Measurements from ENCODE around the gene TRABD2A. TPM values are rescaled to one million over a fixed set of nuclear protein-coding genes. Genes with fewer than 3 reads are reported as not detected.
A peak's percentile ranks its signal among the peaks of the same experiment; 100 is the strongest.
"Not testable (repeated sequence)": the region's sequence is repeated elsewhere in the genome, so short reads cannot be mapped to it uniquely, and the experiment has no call there.

The TRABD2A gene
- total RNA-seq (2014; rRNA removed), result 9.7 and 14.8 TPM in 2 replicates
- polyA plus RNA-seq (2012), result 1.1 TPM

DNA sequence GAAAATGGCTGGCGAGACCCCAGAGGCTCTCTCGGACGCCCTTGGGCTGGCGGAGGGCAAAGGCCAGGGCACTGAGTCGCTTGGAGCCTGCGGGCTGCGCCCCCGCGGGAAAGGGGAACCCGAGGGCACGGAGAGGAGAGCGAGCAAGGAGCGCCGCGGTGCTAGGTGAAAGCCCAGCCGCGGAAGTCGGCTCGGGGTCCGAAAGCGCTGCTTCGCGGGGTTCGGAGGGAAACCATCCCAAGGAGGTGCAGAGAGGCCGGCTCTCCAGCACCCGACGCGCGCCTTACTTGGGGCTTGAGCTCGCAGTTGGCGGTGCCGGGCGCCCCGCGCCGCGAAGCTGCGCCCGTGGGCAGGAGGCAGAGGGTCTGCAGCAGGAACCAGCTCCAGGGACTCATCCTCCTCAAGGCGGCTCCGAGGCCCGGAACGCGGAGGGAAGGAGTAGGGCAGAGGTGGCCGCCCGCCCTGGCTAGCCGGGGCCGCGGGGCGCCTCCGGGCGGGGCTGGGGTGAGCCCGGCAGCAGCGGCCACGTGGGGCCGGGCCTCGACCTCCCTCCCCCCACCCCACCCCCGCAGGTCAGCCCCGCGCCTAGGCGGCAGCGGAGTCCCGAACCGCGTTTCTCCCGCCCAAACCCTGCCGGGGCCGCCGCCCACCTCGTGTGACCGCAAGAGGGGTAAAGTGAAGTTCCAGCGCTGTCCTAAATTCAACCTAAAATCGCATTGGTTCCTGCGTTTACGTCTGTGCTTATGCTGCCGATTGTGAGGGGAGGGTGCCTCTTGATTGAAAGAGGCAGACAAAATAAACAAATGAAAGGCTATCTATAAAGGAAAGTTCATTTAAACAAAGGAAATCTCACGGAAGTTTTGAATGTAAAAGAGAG, at the start of gene TRABD2A:
Gene TRABD2A (minus strand): TSS at position 440 of the 877 bp plus-strand sequence. CDS start 45 bp downstream, at position 395.
- DNase-seq (ENCODE audit: low read depth), result peak; percentile 44

GRCh38 chr2:84927275-84927627, 46.4 kb upstream of the TRABD2A start:
- DNase-seq (ENCODE audit: low read depth), result no peak

DNA sequence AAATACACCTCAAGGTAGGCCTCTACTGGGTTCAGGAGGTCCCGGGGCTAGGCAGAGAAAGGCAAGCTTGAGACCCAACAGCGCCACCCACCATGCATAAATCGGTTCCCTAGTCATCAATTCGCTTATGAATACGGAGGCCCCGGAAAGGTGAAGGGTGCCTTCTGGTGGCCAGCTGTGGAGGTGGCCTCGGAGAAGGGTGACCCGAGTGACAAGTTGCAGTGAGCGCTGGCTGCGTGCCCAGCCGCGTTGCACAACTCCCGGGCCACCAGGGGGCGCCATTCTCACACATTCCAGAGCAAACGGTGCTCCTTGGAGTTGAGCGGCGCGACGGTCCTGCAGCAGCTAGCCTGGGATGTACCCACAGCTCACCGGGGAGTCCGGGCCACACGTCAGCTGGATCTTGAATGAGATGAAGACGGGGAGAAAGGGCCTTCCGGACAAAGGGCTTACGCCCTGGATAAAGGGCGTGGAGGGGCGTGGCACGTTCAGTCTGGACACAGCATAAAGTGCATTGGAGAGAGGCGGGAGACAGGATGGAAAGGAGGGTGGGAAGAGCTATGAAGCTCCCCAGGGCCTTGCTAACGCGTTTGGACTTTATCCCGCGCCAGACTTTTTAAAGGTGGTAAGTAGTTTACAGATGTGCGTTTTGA, 45.0 kb upstream of the TRABD2A start:
- DNase-seq (ENCODE audit: low read depth), result peak; percentile 93

DNA sequence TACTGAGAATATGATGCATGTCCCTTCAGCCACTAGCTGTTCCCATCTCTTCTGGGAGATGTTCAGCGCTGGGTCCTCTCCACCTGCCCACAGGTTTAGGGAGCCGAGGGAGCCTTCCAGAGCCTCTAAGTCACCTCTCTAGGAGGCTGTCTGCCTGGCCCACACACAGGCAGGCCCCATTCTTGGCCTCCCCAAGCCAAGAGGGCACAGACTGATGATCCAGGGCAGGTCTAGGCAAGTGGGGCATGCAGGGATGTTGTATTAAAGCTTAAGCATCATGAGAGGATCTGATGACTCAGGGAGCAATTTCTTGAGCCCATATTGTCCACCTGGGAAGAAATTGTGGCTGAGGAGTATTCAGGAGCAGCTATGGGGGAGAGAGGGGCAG, 44.4 kb upstream of the TRABD2A start:
- DNase-seq (ENCODE audit: low read depth), result no peak

DNA sequence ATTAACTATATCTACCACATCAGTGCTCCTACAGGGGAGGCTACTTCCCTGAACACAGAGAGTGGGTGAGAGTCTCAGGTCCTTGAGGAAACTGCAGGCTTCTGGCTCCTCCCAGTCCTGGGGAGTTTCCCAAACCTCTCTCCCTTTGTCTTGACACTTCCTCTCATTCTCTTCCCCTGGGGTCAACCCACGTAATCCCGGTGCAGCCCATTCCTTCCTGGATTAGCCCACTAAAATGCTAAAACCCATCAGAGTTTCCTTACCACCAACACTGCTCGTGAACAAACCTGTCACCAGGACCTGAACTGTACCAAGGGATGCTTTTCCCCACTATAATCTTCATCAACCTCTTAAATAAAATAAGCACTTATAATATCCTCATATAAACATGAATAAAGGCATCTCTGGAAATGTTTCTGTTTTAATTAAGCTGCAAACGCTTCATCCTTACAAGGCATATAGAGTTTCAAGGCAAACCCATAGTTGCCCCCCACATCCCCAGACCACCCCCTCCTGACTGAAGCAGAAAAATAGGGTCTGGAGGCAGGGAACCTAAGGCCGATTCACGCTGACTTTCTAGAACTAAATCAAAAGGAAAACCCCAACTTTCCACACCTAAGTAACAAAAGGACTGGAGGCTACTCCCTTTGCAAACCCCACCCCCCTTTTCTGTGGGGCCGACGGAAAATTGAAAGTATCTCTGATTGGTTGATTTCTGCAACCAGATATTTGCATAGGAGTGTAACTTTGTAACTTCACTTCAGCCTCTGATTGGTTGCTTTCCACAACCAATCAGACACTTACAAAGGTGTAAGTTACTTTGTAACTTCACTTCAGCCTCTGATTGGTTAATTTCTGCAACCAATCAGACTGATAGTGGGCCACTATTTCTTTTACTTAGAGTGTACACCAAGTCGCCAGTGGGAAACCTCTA, 43.6 kb upstream of the TRABD2A start:
- DNase-seq (ENCODE audit: low read depth), result peak; percentile 67

DNA sequence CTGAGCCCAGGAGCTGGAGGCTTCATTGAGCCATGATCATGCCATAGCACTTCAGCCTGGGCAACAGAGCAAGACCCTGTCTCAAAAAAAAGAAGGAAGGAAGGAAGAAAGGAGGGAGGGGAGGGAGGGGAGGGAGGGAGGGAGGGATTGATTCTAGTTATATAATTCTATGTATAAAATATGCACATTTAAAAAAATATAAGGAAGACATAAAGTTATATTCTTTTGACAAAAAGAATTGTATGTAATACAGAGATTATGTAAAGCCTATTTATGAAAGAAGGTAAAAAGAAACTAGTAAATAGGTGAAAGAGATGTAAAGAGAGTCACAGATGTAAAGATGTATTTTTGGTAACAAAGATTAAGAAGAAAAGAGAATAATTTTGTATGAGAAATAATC, 42.1 kb upstream of the TRABD2A start:
- DNase-seq (ENCODE audit: low read depth), result no peak

- peak; percentile 98 for DNase-seq (ENCODE audit: low read depth)
These were observed 39.1 kb upstream of the TRABD2A start for GRCh38 chr2:84919885-84920580.

DNA sequence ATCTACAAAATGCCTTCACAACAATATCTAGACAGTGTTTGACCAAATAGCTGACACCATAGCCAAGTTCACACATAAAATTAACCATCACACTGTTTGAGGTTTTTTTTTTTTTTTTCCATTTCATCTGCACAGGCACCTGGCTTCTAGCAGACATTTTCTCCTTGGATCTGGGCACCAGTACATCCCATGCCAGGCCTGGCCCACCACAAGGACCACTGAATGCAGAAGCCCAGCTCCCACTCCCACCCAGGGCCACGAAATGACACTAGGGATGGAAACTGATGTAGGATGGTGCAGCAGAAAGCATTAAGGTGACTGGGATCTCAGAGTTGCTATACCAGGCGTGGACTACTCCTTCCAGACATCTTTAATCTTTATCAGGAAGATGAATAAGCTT, 37.5 kb upstream of the TRABD2A start:
- no peak for DNase-seq (ENCODE audit: low read depth)

- DNase-seq (ENCODE audit: low read depth), result not testable (repeated sequence)
These were observed 36.9 kb upstream of the TRABD2A start for GRCh38 chr2:84917821-84918220.

GRCh38 chr2:84915675-84916074, 34.8 kb upstream of the TRABD2A start:
- DNase-seq (ENCODE audit: low read depth), result not testable (repeated sequence)

DNA sequence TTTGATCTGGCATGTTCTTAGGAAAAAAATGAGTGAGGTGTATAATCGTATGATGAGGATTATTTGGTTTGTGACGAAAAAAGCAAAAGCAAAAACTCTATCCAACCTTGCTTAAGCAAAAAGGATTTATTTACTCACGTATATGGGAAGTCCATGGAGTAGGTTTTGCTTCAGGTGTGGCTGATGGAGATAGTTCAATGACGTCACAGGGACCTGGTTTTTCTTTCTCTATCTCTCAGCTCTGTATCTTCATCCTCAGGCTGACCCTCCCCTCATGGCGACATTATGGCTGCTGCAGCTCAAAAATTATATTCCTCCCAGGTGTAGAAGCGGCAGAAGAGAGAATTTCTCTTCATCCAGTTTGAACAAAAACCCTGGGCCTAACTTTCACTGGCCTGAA, 33.5 kb upstream of the TRABD2A start:
- DNase-seq (ENCODE audit: low read depth), result no peak

GRCh38 chr2:84912984-84913383, 32.1 kb upstream of the TRABD2A start:
- no peak for DNase-seq (ENCODE audit: low read depth)

DNA sequence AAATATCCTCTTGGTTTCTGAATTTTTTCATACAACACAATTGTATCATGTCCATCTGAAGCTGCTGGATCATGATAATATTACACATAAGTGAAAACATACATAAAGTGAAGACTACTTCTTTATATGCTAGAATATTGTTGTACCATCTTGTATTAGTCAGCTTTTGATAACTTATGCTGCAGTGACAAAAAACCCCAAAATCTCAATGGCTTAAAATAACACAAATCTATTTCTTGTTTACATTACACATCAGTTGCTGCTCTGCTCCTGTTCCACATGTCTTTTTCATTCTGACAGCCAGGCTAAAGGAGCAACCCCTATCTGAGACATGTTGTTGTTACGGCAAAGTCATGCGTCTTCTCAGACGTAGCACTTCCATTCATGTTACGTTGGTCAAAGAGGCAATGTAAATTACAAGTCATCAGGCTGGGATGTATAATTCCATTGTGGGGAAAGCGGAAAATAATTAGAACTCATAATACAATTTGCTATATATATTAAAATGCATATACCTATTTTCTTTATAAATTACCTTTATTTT, 30.3 kb upstream of the TRABD2A start:
- DNase-seq (ENCODE audit: low read depth), result no peak

GRCh38 chr2:84908948-84909713, 28.2 kb upstream of the TRABD2A start:
- no peak for DNase-seq (ENCODE audit: low read depth)

- peak; percentile 89 for DNase-seq (ENCODE audit: low read depth)
These were observed 26.2 kb upstream of the TRABD2A start for GRCh38 chr2:84906900-84907714.

GRCh38 chr2:84906108-84906899, 25.4 kb upstream of the TRABD2A start:
- no peak for DNase-seq (ENCODE audit: low read depth)

GRCh38 chr2:84905181-84906107, 24.6 kb upstream of the TRABD2A start, which contains the start of gene TMSB10:
TMSB10 (plus strand) TSS chr2:84905656.
- DNase-seq (ENCODE audit: low read depth), result peak; percentile 86

Measured in LHCN-M2 (cell line).